Esophagus squamous epithelium (tissue), 4 donors: ENCODE results near the gene GGNBP2.
A peak's percentile ranks its signal among the peaks of the same experiment; 100 is the strongest.

Experiments used
- POLR2A ChIP-seq, 4 donors: fragments of 450-650 bp; IDR thresholded peaks; one replicate each; pipeline ENCODE4 v1.6.1; 2017; ENCODE audit warnings: antibody characterized with exemption in 4 of 4, mild to moderate bottlenecking in 4 of 4, moderate library complexity in 3 of 4
- TF ChIP-seq, protein P1 (sequence below), 6 experiments: fragments of 450-650 bp in 4 of 6; fragments of 200-600 bp in 2 of 6; sonication (generic) in 2 of 6; IDR thresholded peaks; one replicate each; pipeline ENCODE4 v1.5.1; 2016 to 2019; ENCODE audit warnings: antibody characterized with exemption in 6 of 6, mild to moderate bottlenecking in 4 of 6, moderate library complexity in 4 of 6

DNA sequence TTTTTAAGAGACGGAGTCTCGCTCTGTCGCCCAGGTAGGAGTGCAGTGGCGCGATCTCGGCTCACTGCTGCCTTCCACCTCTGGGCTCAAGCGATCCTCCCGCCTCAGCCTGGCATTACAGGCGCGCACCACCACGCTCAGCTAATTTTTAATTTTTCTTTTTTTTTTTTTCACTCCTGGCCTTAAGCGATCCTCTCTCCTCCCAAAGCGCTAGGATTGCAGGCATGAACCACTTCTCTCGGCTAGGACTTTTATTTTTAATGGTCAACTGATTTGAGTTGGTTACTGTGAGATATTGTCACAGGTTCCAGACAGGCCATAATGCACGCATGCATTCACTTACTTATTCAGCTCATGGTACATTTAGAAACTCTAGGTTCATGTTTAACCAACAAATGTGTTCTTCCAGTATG is 9.0 kb upstream of the GGNBP2 start:
- TF ChIP-seq, protein P1, sequence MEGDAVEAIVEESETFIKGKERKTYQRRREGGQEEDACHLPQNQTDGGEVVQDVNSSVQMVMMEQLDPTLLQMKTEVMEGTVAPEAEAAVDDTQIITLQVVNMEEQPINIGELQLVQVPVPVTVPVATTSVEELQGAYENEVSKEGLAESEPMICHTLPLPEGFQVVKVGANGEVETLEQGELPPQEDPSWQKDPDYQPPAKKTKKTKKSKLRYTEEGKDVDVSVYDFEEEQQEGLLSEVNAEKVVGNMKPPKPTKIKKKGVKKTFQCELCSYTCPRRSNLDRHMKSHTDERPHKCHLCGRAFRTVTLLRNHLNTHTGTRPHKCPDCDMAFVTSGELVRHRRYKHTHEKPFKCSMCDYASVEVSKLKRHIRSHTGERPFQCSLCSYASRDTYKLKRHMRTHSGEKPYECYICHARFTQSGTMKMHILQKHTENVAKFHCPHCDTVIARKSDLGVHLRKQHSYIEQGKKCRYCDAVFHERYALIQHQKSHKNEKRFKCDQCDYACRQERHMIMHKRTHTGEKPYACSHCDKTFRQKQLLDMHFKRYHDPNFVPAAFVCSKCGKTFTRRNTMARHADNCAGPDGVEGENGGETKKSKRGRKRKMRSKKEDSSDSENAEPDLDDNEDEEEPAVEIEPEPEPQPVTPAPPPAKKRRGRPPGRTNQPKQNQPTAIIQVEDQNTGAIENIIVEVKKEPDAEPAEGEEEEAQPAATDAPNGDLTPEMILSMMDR (IDR thresholded peaks at IDR 0.05): peak in 2 of 6 experiments; percentile 2 to 3
- no peak for TF ChIP-seq POLR2A (IDR thresholded peaks at IDR 0.05)
